A172 (cell line): ENCODE data around the gene F12. TPM values are rescaled to one million over a fixed set of nuclear protein-coding genes. Genes with fewer than 3 reads are reported as not detected.
"Not testable (repeated sequence)": the region's sequence is repeated elsewhere in the genome, so short reads cannot be mapped to it uniquely, and the experiment has no call there.

Source experiments
- DNase-seq: peaks from one replicate; pipeline ENCODE4 v3.0.0-alpha.2; 2015; ENCODE audit warnings: low spot score
- total RNA-seq: library from RNA; depleted of rRNA; stranded (reverse); fragments of >200 nt; shearing (Covaris generic); gene quantifications from 2 replicates; pipeline ENCODE4 v1.2.3, GENCODE V29; 2014

Gene F12
- total RNA-seq, 1 experiment from 2014 or later, result 11.3 TPM

- DNase-seq, result no peak
Measured at GRCh38 chr5:177432143-177432838, 22.9 kb upstream of the F12 start.

DNA sequence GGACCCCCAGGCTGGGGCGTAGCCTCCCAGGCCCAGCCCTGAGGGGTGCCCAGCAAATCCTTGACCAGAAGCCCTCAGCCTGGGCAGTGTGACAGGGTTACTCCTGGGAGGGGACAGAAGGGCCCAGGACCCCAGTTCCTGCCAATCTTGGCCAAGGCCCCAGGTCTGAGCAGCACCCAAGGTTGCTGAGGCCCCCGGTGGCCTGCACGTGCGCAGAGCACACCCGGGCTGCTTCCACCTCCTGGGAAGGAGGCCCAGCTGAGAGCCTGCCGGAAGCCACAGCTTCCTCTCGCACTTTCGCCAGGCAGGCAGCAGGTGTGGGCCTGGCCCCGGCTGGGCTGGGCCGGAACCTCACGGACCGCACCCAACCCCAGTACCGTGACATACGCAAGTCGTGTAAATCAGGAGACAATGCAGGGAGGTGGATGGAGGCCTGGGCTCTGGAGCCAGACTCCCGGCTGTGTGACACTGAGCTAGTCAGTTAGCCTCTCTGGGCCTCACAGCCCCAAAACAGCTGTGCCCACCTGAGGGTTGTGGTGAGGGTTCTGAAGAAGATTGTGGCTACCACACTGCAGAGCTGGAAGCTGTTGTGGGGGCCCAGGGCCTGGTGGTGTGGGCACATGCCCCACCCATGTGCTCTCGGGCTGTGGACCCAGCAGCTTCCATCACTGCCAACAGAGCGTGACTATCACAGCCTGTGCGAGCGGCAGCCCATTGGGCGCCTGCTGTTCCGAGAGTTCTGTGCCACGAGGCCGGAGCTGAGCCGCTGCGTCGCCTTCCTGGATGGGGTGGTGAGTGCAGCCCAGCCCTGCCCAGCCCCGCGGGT lies 22.2 kb upstream of the F12 start:
- DNase-seq, result no peak

DNA sequence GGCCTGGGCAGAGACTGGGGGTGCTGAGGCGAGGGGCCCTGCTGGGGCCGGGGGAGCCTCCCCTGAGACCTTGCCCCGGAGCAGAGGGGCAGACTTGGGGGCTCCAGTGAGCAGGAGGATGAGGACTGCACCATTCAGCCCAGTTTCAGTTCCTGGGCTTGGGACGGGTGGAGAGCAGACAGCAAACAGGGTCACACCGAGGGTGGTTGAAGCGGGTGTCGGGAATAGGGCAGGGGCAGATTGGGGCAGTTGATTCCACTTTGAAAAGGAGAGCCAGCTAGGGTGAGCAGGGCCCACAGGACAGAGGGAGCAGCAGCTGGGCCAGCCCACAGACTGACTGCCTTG lies 21.6 kb upstream of the F12 start:
- DNase-seq, result no peak

DNA sequence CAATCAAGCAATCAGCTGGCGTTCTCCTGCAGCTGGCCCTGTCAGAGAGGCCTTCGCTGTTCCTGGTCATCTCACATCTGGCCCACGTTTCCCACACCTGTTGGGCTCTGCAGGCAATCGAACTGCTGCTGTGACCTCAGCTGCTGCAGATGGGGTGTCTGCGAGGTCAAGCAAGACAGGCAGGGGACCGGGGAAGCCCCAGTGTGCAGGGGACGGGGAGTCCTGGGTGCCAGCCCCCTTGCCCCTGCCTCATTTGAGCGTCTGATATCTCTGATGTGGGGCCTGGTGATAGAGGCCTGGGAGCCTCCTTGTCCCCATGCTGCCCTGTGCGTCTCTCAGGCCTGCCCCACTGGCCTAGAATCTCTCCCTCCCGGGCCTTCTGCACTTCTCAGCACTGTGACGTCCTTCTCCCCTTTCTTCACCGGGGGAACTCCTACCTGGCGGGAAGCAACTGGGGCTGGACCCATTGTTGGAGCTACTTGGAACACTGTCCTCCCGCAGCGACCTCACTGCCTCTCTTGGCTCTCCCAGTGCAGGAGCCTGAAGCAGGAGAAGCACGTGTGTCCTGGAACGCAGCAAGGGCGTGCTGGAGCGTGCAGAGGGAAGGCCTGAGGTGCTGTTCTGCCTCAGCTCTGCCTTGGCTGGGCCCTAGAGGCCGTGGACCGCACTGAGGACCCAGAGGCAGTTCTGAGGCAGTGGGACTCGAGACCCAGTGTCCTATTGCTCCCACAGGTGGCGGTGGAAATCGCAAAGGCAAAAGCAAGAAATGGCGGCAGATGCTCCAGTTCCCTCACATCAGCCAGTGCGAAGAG lies 21.0 kb upstream of the F12 start:
- no peak for DNase-seq

GRCh38 chr5:177429248-177430040 lies 20.1 kb upstream of the F12 start:
- DNase-seq, result no peak

DNA sequence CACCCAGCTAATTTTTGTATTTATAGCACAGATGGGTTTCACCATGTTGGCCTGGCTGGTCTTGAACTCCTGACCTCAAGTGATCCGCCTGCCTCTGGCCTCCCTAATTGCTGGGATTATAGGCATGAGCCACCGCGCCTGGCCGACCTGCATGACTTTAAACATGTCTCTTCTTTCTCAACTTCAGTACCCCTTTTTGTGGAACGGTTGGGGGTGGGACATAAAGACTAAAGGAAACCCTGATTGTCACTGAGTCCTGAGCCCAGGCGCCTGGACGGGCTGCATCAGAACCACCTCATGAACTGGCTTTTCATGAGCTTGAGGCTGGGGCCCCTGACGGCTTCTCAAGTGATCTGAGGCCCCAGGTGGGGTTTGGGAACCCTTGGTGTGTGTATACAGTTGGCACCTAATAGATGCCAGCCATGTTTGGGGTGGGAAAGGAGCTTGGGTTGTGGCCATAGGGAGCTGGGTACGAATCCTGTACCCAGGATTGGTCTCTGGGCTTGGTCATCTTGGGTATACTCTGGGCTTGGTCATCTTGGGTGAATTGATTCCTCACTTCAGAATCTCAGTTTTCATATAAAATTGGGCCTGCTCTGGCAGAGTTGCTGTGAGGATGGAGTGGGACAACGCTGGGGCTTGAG lies 19.3 kb upstream of the F12 start:
- no peak for DNase-seq

DNA sequence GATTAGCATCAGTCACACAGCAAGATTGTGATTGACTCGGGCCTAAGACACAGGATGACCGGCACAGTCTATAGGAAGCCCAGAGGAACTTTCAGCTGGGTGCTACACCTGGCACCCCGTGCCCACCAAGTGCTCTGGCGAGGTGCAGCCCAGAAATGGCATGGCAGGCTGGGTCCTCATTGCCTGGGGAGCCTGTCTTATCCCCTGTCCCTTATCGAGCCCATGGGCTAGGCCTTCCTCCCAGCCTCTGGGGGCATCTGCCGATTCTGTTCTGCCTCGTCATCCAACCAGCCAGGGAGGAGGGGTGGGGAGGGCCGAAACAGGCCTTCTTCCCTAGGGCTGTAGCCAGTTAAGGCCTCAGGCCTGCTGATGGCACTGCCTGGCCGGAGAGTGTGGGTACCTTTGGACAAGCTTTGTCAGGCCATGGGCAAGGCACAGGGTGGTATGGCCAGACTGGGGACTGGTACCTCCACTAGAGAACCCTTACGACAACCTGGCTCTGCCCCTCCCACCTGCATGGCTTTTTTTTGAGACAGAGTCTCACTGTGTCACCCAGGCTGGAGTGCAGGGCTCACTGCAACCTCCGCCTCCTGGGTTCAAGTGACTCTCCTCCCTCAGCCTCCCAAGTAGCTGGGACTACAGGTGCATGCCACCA lies 18.7 kb upstream of the F12 start:
- DNase-seq, result no peak

DNA sequence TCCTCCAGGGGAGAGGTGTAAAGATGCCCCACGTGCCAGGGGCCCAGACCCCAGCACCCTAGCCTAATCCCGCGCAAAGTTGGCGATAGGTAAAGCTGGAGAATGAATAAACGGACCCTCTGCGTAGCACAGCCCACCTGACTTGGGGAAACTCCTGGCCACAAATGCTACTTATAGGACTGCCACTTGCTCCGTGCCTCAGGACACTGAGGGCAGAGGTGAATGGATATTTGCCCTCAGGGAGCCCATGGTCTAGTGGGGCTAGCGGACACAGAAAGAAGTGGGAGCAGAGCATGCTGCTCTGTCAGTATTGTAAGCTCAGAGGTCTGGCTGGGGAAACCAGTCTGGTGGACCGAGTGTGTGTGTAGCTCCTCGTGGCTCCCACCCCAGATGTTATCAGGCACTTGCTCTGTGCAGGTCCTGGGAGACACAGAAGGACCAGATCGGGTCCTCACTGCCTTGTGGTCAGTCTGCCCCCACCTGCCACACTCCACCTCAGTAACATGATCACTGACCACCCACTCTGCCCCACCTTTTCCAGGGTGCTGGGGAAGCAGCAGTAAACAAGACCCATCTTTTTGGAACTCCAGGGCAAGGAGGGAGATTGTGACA lies 18.0 kb upstream of the F12 start:
- DNase-seq, result no peak

- DNase-seq, result no peak
Measured at GRCh38 chr5:177426566-177427210, 17.3 kb upstream of the F12 start, which contains the start of gene GRK6. GRK6 (plus strand) TSS chr5:177426676; CDS start chr5:177426846, 170 bp downstream.

DNA sequence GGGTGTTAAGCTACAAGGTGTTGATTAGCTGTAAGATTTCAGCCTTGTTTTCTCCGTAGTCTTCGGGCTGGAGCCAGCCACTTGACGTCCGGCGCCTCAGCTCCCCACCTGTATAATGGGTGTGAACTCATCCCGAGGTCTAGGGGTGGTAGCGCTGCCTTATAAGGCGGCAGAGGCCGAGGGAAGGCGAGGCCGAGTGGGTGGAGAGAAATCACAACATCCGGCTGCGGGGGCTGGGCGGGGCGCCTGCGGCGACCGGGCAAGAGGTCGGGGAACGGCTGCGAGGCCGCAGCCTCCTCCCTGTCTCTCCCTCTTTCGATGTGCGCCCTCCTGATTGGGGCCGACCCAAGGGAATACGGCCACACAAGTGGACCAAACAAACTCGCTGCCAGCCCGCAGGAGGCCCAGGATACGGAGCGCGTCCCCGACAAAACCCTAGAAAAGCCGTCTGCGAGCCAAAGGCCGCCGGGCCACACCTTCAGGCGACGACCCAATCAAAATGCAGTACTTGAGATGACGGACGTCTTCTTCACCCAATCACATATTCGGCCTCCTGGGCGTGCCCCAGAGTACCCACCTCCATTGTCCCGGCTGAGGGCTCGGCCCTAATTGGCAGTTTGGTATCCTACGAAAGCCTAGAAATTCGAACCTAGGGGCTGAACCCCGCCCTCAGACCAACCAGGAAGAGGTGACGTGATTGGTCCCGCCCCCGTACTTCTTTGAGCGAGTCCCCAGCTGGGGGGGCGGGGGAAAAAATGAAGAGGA lies 16.6 kb upstream of the F12 start:
- DNase-seq, result peak; percentile 100

- DNase-seq, result no peak
Measured at GRCh38 chr5:177425196-177425800, 15.9 kb upstream of the F12 start.

DNA sequence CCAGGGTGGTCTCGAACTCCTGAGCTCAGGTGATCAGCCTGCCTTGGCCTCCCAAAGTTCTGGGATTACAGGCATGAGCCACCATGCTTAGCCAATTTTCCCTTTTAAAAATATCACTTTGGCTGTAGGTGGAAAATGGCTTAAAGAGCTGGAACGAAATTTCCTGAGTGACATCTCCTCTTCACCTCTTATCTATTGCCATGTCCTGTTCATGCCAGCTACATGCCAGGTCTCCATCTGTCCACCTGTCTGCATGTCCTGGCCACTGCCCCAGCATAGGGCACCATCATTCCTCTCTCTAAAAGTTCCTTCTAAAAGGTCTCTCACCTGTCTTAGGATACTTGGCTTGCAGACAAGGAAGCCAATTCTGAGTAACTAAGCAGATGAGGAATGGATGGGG lies 14.3 kb upstream of the F12 start:
- DNase-seq, result no peak

GRCh38 chr5:177421062-177421798 lies 11.9 kb upstream of the F12 start:
- DNase-seq, result no peak

DNA sequence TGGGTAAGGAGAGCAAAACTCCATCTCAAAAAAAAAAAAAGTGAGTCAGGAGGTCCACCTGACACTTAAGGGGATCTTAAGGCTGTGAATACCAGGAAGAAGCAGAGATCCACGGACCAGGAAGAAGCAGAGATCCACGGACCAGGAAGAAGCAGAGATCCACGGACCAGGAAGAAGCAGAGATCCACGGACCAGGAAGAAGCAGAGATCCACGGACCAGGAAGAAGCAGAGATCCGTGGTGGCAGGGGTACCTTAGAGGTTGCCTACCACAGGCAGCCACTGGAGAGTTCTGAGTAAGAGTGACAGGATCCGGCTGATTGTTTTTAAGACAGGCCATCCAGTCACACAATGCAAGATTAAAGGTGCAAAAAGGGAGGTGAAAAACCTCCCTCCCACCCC lies 11.1 kb upstream of the F12 start:
- DNase-seq, result not testable (repeated sequence)

DNA sequence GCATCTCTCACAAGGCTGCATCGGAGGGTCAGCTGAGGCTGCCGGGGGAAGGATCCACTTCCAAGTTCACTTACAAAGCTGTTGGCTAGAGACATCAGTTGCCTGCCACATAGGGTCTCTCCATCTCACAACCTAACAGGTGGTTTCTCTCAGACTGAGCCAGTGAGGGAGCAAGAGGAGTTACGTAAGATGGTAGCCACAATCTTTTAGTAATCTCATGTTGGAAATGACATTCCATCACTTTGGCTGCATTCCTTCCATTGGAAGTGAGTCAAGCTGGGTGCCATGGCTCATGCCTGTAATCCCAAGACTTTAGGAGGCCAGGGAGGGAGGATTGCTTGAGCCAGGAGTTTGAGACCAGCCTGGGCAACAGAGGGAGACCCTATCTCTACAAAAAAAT lies 9.7 kb upstream of the F12 start:
- peak; percentile 42 for DNase-seq

DNA sequence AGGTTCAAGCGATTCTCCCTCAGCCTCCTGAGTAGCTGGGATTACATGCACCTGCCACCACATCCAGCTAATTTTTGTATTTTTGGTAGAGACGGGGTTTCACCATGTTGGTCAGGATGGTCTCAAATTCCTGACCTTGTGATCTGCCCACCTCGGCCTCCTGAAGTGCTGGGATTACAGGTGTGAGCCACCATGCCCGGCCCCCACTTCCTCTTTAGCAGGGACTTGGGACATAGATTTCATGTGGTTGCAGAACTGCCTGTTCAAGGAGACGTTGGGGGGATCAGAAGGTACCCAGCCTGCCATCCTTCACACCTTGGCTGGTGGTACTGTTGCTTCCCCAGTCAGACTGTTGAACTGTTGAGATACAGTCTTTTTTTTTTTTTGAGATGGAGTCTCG lies 7.7 kb upstream of the F12 start:
- not testable (repeated sequence) for DNase-seq

GRCh38 chr5:177414481-177414880 lies 5.1 kb upstream of the F12 start:
- DNase-seq, result no peak
